Natural killer cell (primary cell): ENCODE measurements around the gene LGALS3BP. TPM values are rescaled to one million over a fixed set of nuclear protein-coding genes. Genes with fewer than 3 reads are reported as not detected.

ENCODE experiments used
- ATAC-seq, 3 donors: fragments of 150-1000 bp in 2 of 3; fragments of 200-7000 bp in 1 of 3; cut with Tn5 transposase; 1 replicate in 1 of 3; 2 replicates in 2 of 3; pipeline ENCODE4 v1.10.0; 2021; ENCODE audit warnings: mild to moderate bottlenecking in 2 of 3, moderate library complexity in 2 of 3
- DNase-seq, 2 donors: peaks; one replicate each; pipeline versions ENCODE4 v3.0.0 to v3.0.0-alpha.2; 2013 to 2021; ENCODE audit warnings: mixed read lengths in 1 of 2
- H3K27ac ChIP-seq: one replicate; pipeline ENCODE4 v1.5.1; 2013; ENCODE audit warnings: mild to moderate bottlenecking, low read length
- H3K27me3 ChIP-seq: one replicate; pipeline ENCODE4 v1.6.1; 2013; ENCODE audit warnings: low read length; ENCODE audit not compliant: control insufficient read depth, insufficient read depth
- H3K36me3 ChIP-seq: one replicate; pipeline ENCODE4 v1.6.1; 2013; ENCODE audit warnings: low read length; ENCODE audit not compliant: control insufficient read depth, insufficient read depth
- H3K4me1 ChIP-seq: one replicate; pipeline ENCODE4 v1.6.1; 2013; ENCODE audit warnings: low read length; ENCODE audit not compliant: control insufficient read depth, insufficient read depth
- H3K4me3 ChIP-seq: one replicate; pipeline ENCODE4 v1.5.1; 2013; ENCODE audit warnings: low read length
- H3K9me3 ChIP-seq: one replicate; pipeline ENCODE4 v1.6.1; 2013; ENCODE audit warnings: low read length; ENCODE audit not compliant: control insufficient read depth, insufficient read depth
- H3K27ac Mint-ChIP-seq, 2 donors: one replicate each; pipeline ENCODE4 v1.8.0; 2022; ENCODE audit warnings: mild to moderate bottlenecking in 2 of 2, mixed read lengths in 2 of 2, moderate library complexity in 1 of 2
- H3K27me3 Mint-ChIP-seq, 2 donors: one replicate each; pipeline ENCODE4 v1.8.0; 2022; ENCODE audit warnings: low read depth in 2 of 2, mixed read lengths in 2 of 2
- H3K36me3 Mint-ChIP-seq: one replicate; pipeline ENCODE4 v1.8.0; 2022; ENCODE audit warnings: mixed read lengths
- H3K4me1 Mint-ChIP-seq, 2 donors: one replicate each; pipeline ENCODE4 v1.8.0; 2022; ENCODE audit warnings: mixed read lengths in 2 of 2
- H3K4me3 Mint-ChIP-seq: one replicate; pipeline ENCODE4 v1.8.0; 2022; ENCODE audit warnings: mild to moderate bottlenecking, moderate library complexity, mixed read lengths
- H3K9me3 Mint-ChIP-seq, 2 donors: one replicate each; pipeline ENCODE4 v1.8.0; 2022; ENCODE audit warnings: mixed read lengths in 2 of 2
- CTCF ChIP-seq: fragments of 200-600 bp; IDR thresholded peaks from one replicate; pipeline ENCODE4 v1.8.0; 2022; ENCODE audit warnings: antibody characterized with exemption
- WGBS: methylation state at CpG from one replicate; pipeline ENCODE4 v1.1.7; 2013; ENCODE audit warnings: missing lambda C conversion rate; ENCODE audit not compliant: insufficient coverage; 5-methylcytosine and 5-hydroxymethylcytosine counted together
- intact Hi-C: fragments of 100-400 bp; cut with micrococcal nuclease; formaldehyde crosslinking; loops from one replicate; pipeline ENCODE4 v1.14.2; 2022
- total RNA-seq, 4 donors: library from RNA; stranded (reverse); fragments of 120-200 nt in 1 of 4; gene quantifications; one replicate each; pipeline versions ENCODE4 v1.2.3 to v1.2.4, GENCODE V29; 2013 to 2022

Gene LGALS3BP
- total RNA-seq, 3 donors from 2014 or later (not counting 1 experiment from before 2014, with no cell fraction given): 4.2 to 8.8 (median 4.2) TPM

DNA sequence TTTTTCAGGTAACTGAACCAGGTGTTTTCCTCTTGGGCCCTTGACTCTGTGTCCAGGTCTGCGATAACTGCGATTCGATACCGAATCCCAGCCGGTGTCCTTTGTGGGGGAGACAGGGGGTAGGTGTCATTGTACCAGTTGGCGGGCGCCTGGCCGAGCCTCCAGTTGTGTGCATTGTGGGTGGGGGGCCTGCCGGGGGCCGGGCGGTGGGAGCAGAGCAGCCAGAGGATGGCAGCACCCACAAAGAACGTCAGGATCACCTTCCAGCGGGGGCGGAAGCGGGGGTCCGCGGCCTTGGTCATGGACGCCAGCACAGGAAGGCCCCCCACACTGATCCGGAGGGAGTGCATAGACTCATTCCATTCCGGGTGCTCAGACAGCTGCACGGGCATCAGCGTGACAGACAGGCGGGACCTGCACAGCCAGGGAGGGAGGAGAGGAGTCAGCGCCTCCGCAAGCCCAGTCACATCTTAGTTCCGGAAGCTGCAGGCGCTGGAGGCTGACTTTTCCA is 17.6 kb upstream of the LGALS3BP start:
- no peak for TF ChIP-seq CTCF
- H3K9me3 ChIP-seq: no peaks in the 10 kb centered on the region
- Mint-ChIP-seq H3K4me3 (no peak overlapping the region), H3K27ac (no peak overlapping the region), H3K4me1 (peaks cover 27 to 45% of the 10 kb centered on the region in 2 donors), H3K36me3 (no peaks in the 10 kb centered on the region), H3K9me3 (no peaks in the 10 kb centered on the region), H3K27me3 (no peaks in the 10 kb centered on the region)
- DNase-seq: no peak
- ATAC-seq: no peak
- no peak overlapping the region for H3K27ac ChIP-seq
- intact Hi-C loops: no loop called here
- peaks cover 9% of the 10 kb centered on the region for H3K4me1 ChIP-seq
- WGBS: 97% methylated on average over 26 of the region's 27 CpGs
- H3K36me3 ChIP-seq: peaks cover 37% of the 10 kb centered on the region
- no peak overlapping the region for H3K4me3 ChIP-seq
- H3K27me3 ChIP-seq: no peaks in the 10 kb centered on the region

DNA sequence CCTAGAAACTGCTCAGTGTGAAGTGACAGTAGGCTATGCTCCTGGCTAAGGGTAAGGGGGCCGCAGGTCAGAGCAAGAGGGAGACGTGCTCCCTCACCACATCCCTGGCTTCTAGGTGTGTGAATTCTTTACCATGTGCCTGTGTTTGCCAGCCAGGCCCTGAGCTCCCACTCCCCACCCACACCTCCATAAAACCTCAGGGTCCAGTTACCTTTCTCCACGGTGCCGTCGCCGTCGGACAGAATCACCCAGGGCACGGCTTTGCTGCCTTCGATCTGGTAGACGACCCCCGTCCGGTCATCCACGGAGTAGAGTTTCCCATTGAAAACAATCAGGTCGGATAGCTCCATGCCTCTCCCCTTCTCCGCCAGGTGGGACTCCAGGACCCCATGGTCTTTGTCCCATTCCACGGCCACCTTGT is 17.1 kb upstream of the LGALS3BP start:
- no peak overlapping the region for H3K27ac Mint-ChIP-seq
- 98% methylated on average over 16 of the region's 16 CpGs for WGBS

DNA sequence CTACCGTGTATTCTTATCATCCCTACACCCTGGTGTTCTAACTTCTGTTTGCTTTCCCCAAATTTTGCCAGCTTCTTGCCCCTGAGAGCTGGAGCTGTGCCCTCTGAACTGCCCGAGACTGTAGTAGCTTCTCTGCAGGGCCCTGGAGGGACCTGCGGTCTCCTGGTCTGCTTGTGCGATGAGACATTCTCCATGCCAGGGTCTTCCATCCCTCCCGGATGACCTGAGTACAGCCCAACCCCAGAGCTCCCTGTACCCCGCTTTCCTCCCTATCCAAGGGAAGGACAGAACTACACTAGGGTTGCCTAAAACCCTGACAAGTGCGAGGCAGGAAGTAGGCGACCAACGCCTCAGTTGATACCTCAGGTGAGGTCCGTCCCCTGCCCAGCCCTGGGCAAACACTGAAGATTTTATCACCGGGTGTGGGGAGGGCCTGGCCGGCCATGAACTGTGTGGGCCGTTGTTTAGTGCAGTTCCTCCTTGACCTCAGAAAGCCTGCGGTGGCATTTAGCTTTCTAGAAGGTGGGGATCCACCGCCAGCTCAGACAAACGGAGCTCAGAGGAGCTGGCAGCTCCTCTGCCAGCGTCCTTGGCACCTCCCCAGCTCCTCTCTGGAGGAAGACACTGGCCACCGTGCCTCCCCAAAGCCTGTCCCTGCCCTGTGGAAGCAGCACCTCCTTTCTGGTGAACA is 16.2 kb upstream of the LGALS3BP start:
- Mint-ChIP-seq H3K36me3 (no peaks in the 10 kb centered on the region), H3K27me3 (no peaks in the 10 kb centered on the region), H3K4me3 (no peak overlapping the region), H3K4me1 (peaks cover 13 to 31% of the 10 kb centered on the region in 2 donors), H3K27ac (peak overlapping the region in 1 of 2 donors; percentile 67), H3K9me3 (no peaks in the 10 kb centered on the region)
- Histone ChIP-seq H3K9me3 (no peaks in the 10 kb centered on the region), H3K27ac (no peak overlapping the region), H3K4me1 (peaks cover 9% of the 10 kb centered on the region), H3K4me3 (no peak overlapping the region), H3K27me3 (no peaks in the 10 kb centered on the region), H3K36me3 (peaks cover 49% of the 10 kb centered on the region)
- 73% methylated on average over 18 of the region's 18 CpGs for WGBS
- ATAC-seq: peak in 1 of 3 donors; percentile 27
- intact Hi-C loops: no loop called here
- no peak for DNase-seq
- TF ChIP-seq CTCF: no peak

More for the DNA sequence above, 17.1 kb upstream of the LGALS3BP start:
- Mint-ChIP-seq H3K4me1 (peaks cover 22 to 40% of the 10 kb centered on the region in 2 donors), H3K27me3 (no peaks in the 10 kb centered on the region), H3K4me3 (no peak overlapping the region), H3K36me3 (no peaks in the 10 kb centered on the region), H3K9me3 (no peaks in the 10 kb centered on the region)
- H3K27ac ChIP-seq: no peak overlapping the region
- ATAC-seq (no peak), DNase-seq (no peak)
- H3K36me3 ChIP-seq: peaks cover 40% of the 10 kb centered on the region
- no peaks in the 10 kb centered on the region for H3K27me3 ChIP-seq
- no peak overlapping the region for H3K4me3 ChIP-seq
- H3K4me1 ChIP-seq: peaks cover 9% of the 10 kb centered on the region
- intact Hi-C loops: no loop called here
- H3K9me3 ChIP-seq: no peaks in the 10 kb centered on the region
- no peak for TF ChIP-seq CTCF
